Ovary (tissue), 3 donors: ENCODE data around the gene DDX51.

Source experiments
- CTCF ChIP-seq, 3 donors: fragments of 450-650 bp in 2 of 3; fragments of 200-600 bp in 1 of 3; IDR thresholded peaks; one replicate each; pipeline versions ENCODE4 v1.5.1 to v1.8.0; 2016 to 2022; ENCODE audit warnings: antibody characterized with exemption in 3 of 3, mild to moderate bottlenecking in 1 of 3
- POLR2A ChIP-seq: fragments of 450-650 bp; IDR thresholded peaks from one replicate; pipeline ENCODE4 v1.6.1; 2017; ENCODE audit warnings: antibody characterized with exemption, mild to moderate bottlenecking, moderate library complexity
- donor health status: DM: no; HTN: no; CAD: no.

- TF ChIP-seq CTCF (IDR thresholded peaks at IDR 0.05) (no peak), POLR2A (no peak)
Measured at GRCh38 chr12:132158677-132159554, 14.8 kb upstream of the DDX51 start.
